K562 (cell line): ENCODE measurements around the gene PDIA4. TPM values are rescaled to one million over a fixed set of nuclear protein-coding genes. Genes with fewer than 3 reads are reported as not detected.

Source experiments
- ATAC-seq: fragments of 200-7000 bp; cut with Tn5 transposase; 3 replicates; pipeline ENCODE4 v1.9.1; 2020; ENCODE audit warnings: moderate library complexity
- BruUV-seq: library from RNA; stranded (reverse); fragments of 400-500 nt; replicated peaks from 2 replicates; lab custom pipeline; 2021; lab: Mats Ljungman, UMichigan
- CTCF ChIA-PET: fragments of 300-600 bp; formaldehyde crosslinking; extraction: SDS; loops from one replicate; lab custom pipeline; 2021; ENCODE audit warnings: low intra/inter-chr PET ratio; lab: Yijun Ruan, JAX
- POLR2A ChIA-PET: fragments of 300-600, 350-650 bp; sonication (Branson Sonifier 250); formaldehyde crosslinking; extraction: SDS; loops from one replicate; lab custom pipeline; 2021; ENCODE audit warnings: antibody characterized with exemption, inconsistent platforms; lab: Yijun Ruan, JAX
- DNase-seq, 4 experiments: peaks; one replicate each; pipeline versions ENCODE4 v3.0.0 to v3.0.0-alpha.2; 2011 to 2018; ENCODE audit warnings: low spot score in 3 of 4, mixed read lengths in 3 of 4; ENCODE audit errors: extremely low read depth in 1 of 4
- FAIRE-seq: peaks from 2 replicates; lab custom pipeline; 2011; peaks lifted over from hg19 to GRCh38; lab: Jason Lieb, UNC
- H2AFZ ChIP-seq: 2 replicates; pipeline ENCODE4 v1.6.0; 2011; ENCODE audit warnings: low read depth, low read length, control low read depth, inconsistent platforms
- H3K27ac ChIP-seq: fragments of 200-600 bp; 3 replicates; pipeline ENCODE4 v1.8.0; 2011; ENCODE audit warnings: low read depth, mild to moderate bottlenecking, control low read depth, inconsistent platforms, low read length, moderate library complexity, mixed read lengths; ENCODE audit errors: extremely low read depth
- H3K27me3 ChIP-seq, 2 experiments: fragments of 300-600 bp in 1 of 2; 2 replicates in 1 of 2; 3 replicates in 1 of 2; pipeline versions ENCODE4 v1.6.0 to v1.8.0; 2011; ENCODE audit warnings: inconsistent platforms in 2 of 2, low read length in 2 of 2, mild to moderate bottlenecking in 1 of 2, mixed read lengths in 1 of 2, moderate library complexity in 1 of 2; ENCODE audit not compliant: control insufficient read depth in 2 of 2, insufficient read depth in 2 of 2
- H3K36me3 ChIP-seq: fragments of 300-600 bp; 3 replicates; pipeline ENCODE4 v1.8.0; 2011; ENCODE audit warnings: mild to moderate bottlenecking, low read length, inconsistent platforms; ENCODE audit not compliant: control insufficient read depth, insufficient read depth
- H3K4me1 ChIP-seq, 2 experiments: fragments of 200-600 bp in 1 of 2; replicated peaks in 1 of 2; 2 replicates in 1 of 2; 3 replicates in 1 of 2; pipeline versions ENCODE4 v1.5.1 to v1.8.0; 2011; ENCODE audit warnings: inconsistent platforms in 2 of 2, low read length in 2 of 2, mild to moderate bottlenecking in 1 of 2, mixed read lengths in 1 of 2, moderate library complexity in 1 of 2; ENCODE audit not compliant: control insufficient read depth in 2 of 2, insufficient read depth in 2 of 2
- H3K4me2 ChIP-seq: 2 replicates; pipeline ENCODE4 v1.6.1; 2011; ENCODE audit warnings: low read length, control low read depth, inconsistent platforms, mixed read lengths; ENCODE audit not compliant: insufficient read depth
- H3K4me3 ChIP-seq: fragments of 200-600 bp; sonication (generic), shearing (Covaris generic); 2 replicates; pipeline ENCODE4 v1.5.1; 2016; ENCODE audit warnings: control low read depth, inconsistent platforms
- H3K79me2 ChIP-seq: fragments of 200-600 bp; 3 replicates; pipeline ENCODE4 v1.8.0; 2011; ENCODE audit warnings: low read length, inconsistent platforms; ENCODE audit not compliant: control insufficient read depth, insufficient read depth
- H3K9ac ChIP-seq, 2 experiments: 2 replicates each; pipeline versions ENCODE4 v1.6.0 to v1.6.1; 2011; ENCODE audit warnings: low read depth in 2 of 2, low read length in 2 of 2, control low read depth in 1 of 2, inconsistent platforms in 1 of 2, mild to moderate bottlenecking in 1 of 2, mixed read lengths in 1 of 2; ENCODE audit not compliant: insufficient read depth in 1 of 2
- H3K9me1 ChIP-seq: one replicate; pipeline ENCODE4 v1.6.0; 2011; ENCODE audit warnings: inconsistent platforms, mild to moderate bottlenecking, low read length, moderate library complexity; ENCODE audit not compliant: control insufficient read depth, insufficient read depth
- H3K9me3 ChIP-seq: replicated peaks from 2 replicates; pipeline ENCODE4 v1.5.1; 2011; ENCODE audit warnings: low read depth, low read length, inconsistent platforms; ENCODE audit not compliant: control insufficient read depth, insufficient read depth
- H4K20me1 ChIP-seq: replicated peaks from 2 replicates; pipeline ENCODE4 v1.6.1; 2011; ENCODE audit warnings: low read length, inconsistent platforms, mixed read lengths; ENCODE audit not compliant: control insufficient read depth, insufficient read depth
- FOXO4 ChIP-seq: fragments of 450-650 bp; formaldehyde crosslinking; IDR thresholded peaks from 2 replicates; pipeline ENCODE4 v1.4.0; 2020; ENCODE audit warnings: mild to moderate bottlenecking, moderate library complexity
- POLR2AphosphoS5 ChIP-seq: IDR thresholded peaks from 2 replicates; pipeline ENCODE4 v1.6.1; 2011; ENCODE audit warnings: mild to moderate bottlenecking, low read depth, low read length, moderate library complexity; ENCODE audit not compliant: control insufficient read depth, insufficient read depth
- RREB1 ChIP-seq: fragments of 250-450 bp; sonication (Bioruptor Pico); IDR thresholded peaks from 2 replicates; pipeline ENCODE4 v1.4.0; 2020
- ZNF449 ChIP-seq: fragments of 250-450 bp; sonication (Bioruptor Pico); IDR thresholded peaks from 2 replicates; pipeline ENCODE4 v1.8.0; 2022; ENCODE audit warnings: moderate library complexity, mild to moderate bottlenecking, inconsistent platforms
- WGBS: fragments of 100-300 bp; shearing (Covaris generic); methylation state at CpG from one replicate; pipeline ENCODE4 v1.1.6; 2016; ENCODE audit warnings: low coverage, mixed read lengths; ENCODE audit not compliant: insufficient coverage; ENCODE audit errors: missing lambda C conversion rate; 5-methylcytosine and 5-hydroxymethylcytosine counted together
- in situ Hi-C: fragments of 300-500 bp; cut with MboI; formaldehyde crosslinking; loops from 4 replicates; pipeline ENCODE4 v1.15.0; 2018; ENCODE audit warnings: inconsistent platforms, mixed read lengths
- intact Hi-C: fragments of 100-400 bp; cut with micrococcal nuclease; formaldehyde crosslinking; loops from 2 replicates; pipeline ENCODE4 v1.14.2; 2022
- polyA plus RNA-seq, 8 experiments: library from polyadenylated mRNA; depleted of rRNA in 4 of 8; stranded (reverse) in 5 of 8; unstranded in 3 of 8; fragments of >200 nt; fragmentation: Nextera tagmentation in 2 of 8; fragmentation: Illumina TruSeq in 1 of 8; extraction: Ambion mirVana in 2 of 8; extraction: Trizol in 1 of 8; gene quantifications; 2 replicates each; pipeline versions ENCODE4 v1.2.1 to v1.2.3, GENCODE V29; 2011 to 2014; ENCODE audit warnings: inconsistent platforms in 1 of 8, missing spikeins in 1 of 8
- total RNA-seq, 7 experiments: library from RNA; depleted of rRNA in 6 of 7; stranded (reverse); fragments of >200 nt in 6 of 7; fragmentation: Illumina TruSeq in 2 of 7; extraction: Trizol in 2 of 7; gene quantifications; 2 replicates each; pipeline versions ENCODE4 v1.2.1 to v1.2.3, GENCODE V29; 2011 to 2021; ENCODE audit warnings: low replicate concordance in 1 of 7

The PDIA4 gene
- total and polyA plus RNA-seq, 9 of the 15 experiments (the other 6 are each of a cell fraction or from before 2014, with no cell fraction given): 9.1 to 175 (median 146) TPM

- DNase-seq (no peak), ATAC-seq (no peak), FAIRE-seq (no peak)
- TF ChIP-seq RREB1 (CRISPR knock-in tag) (no peak), FOXO4 (CRISPR knock-in tag) (no peak), ZNF449 (CRISPR knock-in tag) (no peak), POLR2AphosphoS5 (no peak)
- in situ Hi-C loops (no loop called here), intact Hi-C loops (no loop called here)
- peaks cover 9 to 20% of the 10 kb centered on the region in 2 experiments; a peak in 4 of 5 replicates for H3K4me1 ChIP-seq
- peaks cover 69% of the 10 kb centered on the region for H3K79me2 ChIP-seq
- H3K27ac ChIP-seq: no peak overlapping the region
- H3K9me3 ChIP-seq: no peaks in the 10 kb centered on the region
- H3K27me3 ChIP-seq: no peaks in the 10 kb centered on the region
- no peak overlapping the region for H3K4me2 ChIP-seq
- POLR2A ChIA-PET: interaction anchor here (0.7 kb wide), 1 partner anchor 42 kb away, joined by 3 read pairs; no protein-coding TSS in a partner anchor
- H3K9me1 ChIP-seq: no peaks in the 10 kb centered on the region
- H3K9ac ChIP-seq: no peak overlapping the region
- no peak overlapping the region for H3K4me3 ChIP-seq
- peaks cover 65% of the 10 kb centered on the region for H3K36me3 ChIP-seq
- H2AFZ ChIP-seq: no peak overlapping the region
- H4K20me1 ChIP-seq: peaks cover 8% of the 10 kb centered on the region
- BruUV-seq: no TSS peak
- WGBS: 93% methylated on average over 7 of the region's 7 CpGs
- CTCF ChIA-PET: no interaction called here
Measured at GRCh38 chr7:149023662-149024061, 4.6 kb downstream of the PDIA4 start.
